Loucy (cell line): ENCODE data around the gene RRN3.
"Not testable (repeated sequence)": the region's sequence is repeated elsewhere in the genome, so short reads cannot be mapped to it uniquely, and the experiment has no call there.

ENCODE experiments used
- H2AFZ ChIP-seq: fragments of 200-600 bp; sonication (generic); 2 replicates; pipeline ENCODE4 v1.6.0; 2016; ENCODE audit warnings: antibody characterized with exemption, mild to moderate bottlenecking, low read length, moderate library complexity
- H3F3A ChIP-seq: fragments of 200-600 bp; 2 replicates; pipeline ENCODE4 v1.6.0; 2016; ENCODE audit warnings: antibody characterized with exemption, low read depth, mild to moderate bottlenecking
- H3K27me3 ChIP-seq: fragments of 200-600 bp; sonication (generic); 2 replicates; pipeline ENCODE4 v1.6.1; 2014; ENCODE audit warnings: low read length, mild to moderate bottlenecking; ENCODE audit not compliant: insufficient read depth, poor library complexity, severe bottlenecking
- H3K36me3 ChIP-seq: fragments of 200-600 bp; sonication (generic); 2 replicates; pipeline ENCODE4 v1.6.1; 2016; ENCODE audit warnings: low read length; ENCODE audit not compliant: insufficient read depth
- H3K4me1 ChIP-seq: fragments of 200-600 bp; sonication (generic); 2 replicates; pipeline ENCODE4 v1.5.1; 2014; ENCODE audit warnings: low read length, mild to moderate bottlenecking; ENCODE audit not compliant: insufficient read depth, poor library complexity, severe bottlenecking
- H3K4me2 ChIP-seq: fragments of 200-600 bp; sonication (generic); 2 replicates; pipeline ENCODE4 v1.6.0; 2014; ENCODE audit warnings: antibody characterized with exemption, low read length, low read depth, mild to moderate bottlenecking; ENCODE audit not compliant: poor library complexity, severe bottlenecking
- H3K4me3 ChIP-seq: fragments of 200-600 bp; sonication (generic); 2 replicates; pipeline ENCODE4 v1.5.1; 2014; ENCODE audit warnings: low read length, mild to moderate bottlenecking, mixed read lengths; ENCODE audit not compliant: poor library complexity, severe bottlenecking
- H3K79me2 ChIP-seq: fragments of 200-600 bp; sonication (generic); 2 replicates; pipeline ENCODE4 v1.6.1; 2014; ENCODE audit warnings: low read length; ENCODE audit not compliant: insufficient read depth
- H3K9ac ChIP-seq: fragments of 200-600 bp; sonication (generic); 2 replicates; pipeline ENCODE4 v1.6.0; 2014; ENCODE audit warnings: mild to moderate bottlenecking, low read depth, low read length, moderate library complexity; ENCODE audit not compliant: poor library complexity, severe bottlenecking
- H3K9me2 ChIP-seq: fragments of 200-600 bp; sonication (generic); replicated peaks from 2 replicates; pipeline ENCODE4 v1.6.1; 2016; ENCODE audit warnings: low read depth, low read length, mixed read lengths
- H3K9me3 ChIP-seq: fragments of 200-600 bp; sonication (generic); 2 replicates; pipeline ENCODE4 v1.6.1; 2014; ENCODE audit warnings: mild to moderate bottlenecking, antibody characterized with exemption, low read length, low read depth; ENCODE audit not compliant: insufficient read depth
- H4K20me1 ChIP-seq: fragments of 200-600 bp; sonication (generic); 2 replicates; pipeline ENCODE4 v1.6.0; 2014; ENCODE audit warnings: antibody characterized with exemption, low read length, mild to moderate bottlenecking; ENCODE audit not compliant: insufficient read depth, poor library complexity, severe bottlenecking

Gene RRN3

GRCh38 chr16:15016354-15016753 lies 77.7 kb downstream of the RRN3 start:
- not testable (repeated sequence) for H2AFZ ChIP-seq, H3F3A ChIP-seq, H4K20me1 ChIP-seq, H3K9ac ChIP-seq, H3K27me3 ChIP-seq, H3K36me3 ChIP-seq, H3K79me2 ChIP-seq, H3K9me3 ChIP-seq, H3K4me3 ChIP-seq, H3K4me1 ChIP-seq, H3K9me2 ChIP-seq, H3K4me2 ChIP-seq

GRCh38 chr16:15015671-15016070 lies 78.4 kb downstream of the RRN3 start:
- H3K27me3 ChIP-seq, H3K4me2 ChIP-seq, H3F3A ChIP-seq, H4K20me1 ChIP-seq, H2AFZ ChIP-seq, H3K4me3 ChIP-seq, H3K9me2 ChIP-seq, H3K4me1 ChIP-seq, H3K9ac ChIP-seq, H3K9me3 ChIP-seq, H3K79me2 ChIP-seq, H3K36me3 ChIP-seq: not testable (repeated sequence)

- not testable (repeated sequence) for H3F3A ChIP-seq, H4K20me1 ChIP-seq, H3K27me3 ChIP-seq, H3K9me2 ChIP-seq, H3K9me3 ChIP-seq, H3K79me2 ChIP-seq, H3K36me3 ChIP-seq, H3K9ac ChIP-seq, H2AFZ ChIP-seq, H3K4me3 ChIP-seq, H3K4me1 ChIP-seq, H3K4me2 ChIP-seq
Measured at GRCh38 chr16:15012941-15013340, 81.1 kb downstream of the RRN3 start.
